DMS53 treated with DMSO at 0.1 percent for 48 hours (cell line): Measurements from ENCODE around the gene EPHX1.
"Not testable (repeated sequence)": the region's sequence is repeated elsewhere in the genome, so short reads cannot be mapped to it uniquely, and the experiment has no call there.

Experiments
- DNase-seq: peaks from one replicate; lab custom pipeline; 2025; ENCODE audit not compliant: unreplicated experiment; lab: John Stamatoyannopoulos, UW

Gene EPHX1

DNA sequence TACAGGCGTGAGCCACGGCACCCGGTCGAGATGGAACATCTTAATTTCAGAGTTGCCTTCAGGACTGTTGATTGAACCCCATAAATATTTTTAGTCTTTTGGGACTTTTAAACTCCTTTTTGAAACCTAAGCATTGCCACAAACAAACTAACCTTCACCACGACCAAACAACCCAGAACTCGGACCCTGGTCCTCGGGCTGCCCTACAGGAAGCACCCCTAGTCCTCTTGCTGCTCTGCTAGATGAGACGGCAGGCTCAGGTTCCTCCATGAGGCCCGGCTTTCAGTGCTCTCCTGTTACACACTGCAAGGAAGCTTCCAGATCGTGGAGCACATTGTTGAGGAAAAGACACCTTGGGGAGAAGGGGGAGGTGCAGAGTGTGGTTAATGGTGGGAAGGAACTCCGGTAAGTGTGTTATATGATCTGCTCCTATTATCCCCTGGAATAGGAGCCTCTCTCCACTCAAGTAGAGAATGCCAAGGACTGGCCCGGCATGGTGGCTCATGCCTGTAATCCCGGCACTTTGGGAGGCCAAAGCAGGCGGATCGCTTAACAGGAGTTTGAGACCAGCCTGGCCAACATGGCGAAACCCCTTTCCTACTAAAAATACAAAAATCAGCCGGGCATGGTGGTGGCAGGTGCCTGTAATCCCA, 5.7 kb downstream of the EPHX1 start:
- DNase-seq: no peak

DNA sequence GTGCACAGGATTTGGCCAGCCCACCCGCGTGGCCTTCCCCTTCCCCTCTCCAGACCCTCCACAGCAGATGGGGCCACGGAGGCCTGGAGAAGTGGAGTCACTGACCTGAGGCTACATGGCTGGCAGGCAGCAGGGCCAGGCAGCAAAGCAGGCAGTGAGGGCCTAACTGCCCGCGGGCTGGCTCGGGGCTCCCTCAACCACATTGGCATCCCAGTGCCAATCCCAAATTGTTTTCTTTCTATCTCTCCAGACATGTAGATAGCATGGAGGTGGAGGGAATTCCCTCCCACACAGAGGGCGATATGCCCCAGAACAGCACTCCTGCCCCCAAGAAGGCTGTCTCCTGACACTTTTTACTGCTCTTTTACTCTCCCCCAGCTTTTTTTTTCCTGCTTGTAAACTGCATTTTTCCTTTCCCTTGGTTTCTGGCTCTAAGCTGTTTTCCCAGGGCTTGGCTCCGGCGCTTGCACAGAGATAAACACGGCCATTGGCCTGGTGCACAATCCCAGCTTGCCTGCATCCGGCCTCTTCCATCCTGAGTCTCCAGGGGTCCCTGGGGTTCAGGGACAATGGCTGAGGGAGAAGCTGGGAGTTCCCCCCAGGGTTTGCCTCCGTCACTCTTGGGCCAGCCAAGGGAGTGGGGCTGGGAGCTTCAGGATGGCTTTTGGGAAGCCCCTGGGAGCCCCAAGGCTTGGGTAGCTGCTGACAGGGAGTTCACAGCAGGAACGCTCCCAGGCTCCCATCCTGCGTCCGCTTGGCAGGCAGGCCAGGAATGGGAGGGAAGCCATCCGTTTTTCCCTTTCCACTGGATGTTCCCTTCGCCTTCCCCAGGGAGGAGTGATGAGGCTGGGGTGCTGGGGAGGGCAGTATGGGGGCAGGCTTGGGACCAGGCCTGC, 7.0 kb downstream of the EPHX1 start:
- DNase-seq: no peak

DNA sequence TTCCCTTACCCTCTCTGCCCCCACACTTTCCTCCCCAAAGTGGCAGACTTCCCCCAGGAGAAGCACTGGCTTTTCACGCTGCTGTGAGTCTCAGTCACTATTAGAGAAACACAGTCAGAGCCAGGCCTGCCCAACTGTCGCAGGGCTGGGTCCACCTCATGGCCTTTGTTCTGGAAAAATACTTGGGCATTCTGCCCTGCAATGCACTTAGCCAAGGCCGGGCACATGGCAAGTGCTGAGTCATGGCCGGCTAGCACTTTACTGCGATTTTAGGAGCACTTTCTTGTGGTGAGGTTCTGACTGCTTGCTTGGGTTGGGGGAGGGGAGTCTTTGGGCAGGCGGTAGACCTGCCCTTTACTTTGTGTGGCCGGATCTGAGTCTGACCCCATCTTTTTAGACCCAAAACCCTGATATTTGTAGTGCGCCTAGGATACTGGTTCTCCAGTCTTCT, 7.7 kb downstream of the EPHX1 start:
- no peak for DNase-seq

DNA sequence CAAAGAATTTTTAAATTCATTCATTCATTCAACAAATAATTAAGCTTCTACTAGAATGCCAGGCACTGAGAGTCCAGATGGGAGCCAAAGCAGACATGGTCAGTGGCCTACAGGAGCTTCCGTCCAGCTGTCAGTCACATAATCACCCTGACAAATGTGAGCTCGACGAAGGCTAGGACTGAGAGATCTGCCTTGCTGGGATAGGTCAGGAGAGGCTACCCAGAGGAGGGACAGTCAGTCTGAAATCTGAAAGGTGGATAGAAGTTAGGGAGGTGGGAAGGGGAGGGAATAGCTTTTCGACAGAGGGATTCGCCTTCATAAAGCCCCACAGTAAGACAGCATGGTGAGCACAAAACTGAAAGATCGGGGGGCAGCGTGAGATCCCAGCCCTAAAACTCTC, 8.3 kb downstream of the EPHX1 start:
- DNase-seq: no peak

DNA sequence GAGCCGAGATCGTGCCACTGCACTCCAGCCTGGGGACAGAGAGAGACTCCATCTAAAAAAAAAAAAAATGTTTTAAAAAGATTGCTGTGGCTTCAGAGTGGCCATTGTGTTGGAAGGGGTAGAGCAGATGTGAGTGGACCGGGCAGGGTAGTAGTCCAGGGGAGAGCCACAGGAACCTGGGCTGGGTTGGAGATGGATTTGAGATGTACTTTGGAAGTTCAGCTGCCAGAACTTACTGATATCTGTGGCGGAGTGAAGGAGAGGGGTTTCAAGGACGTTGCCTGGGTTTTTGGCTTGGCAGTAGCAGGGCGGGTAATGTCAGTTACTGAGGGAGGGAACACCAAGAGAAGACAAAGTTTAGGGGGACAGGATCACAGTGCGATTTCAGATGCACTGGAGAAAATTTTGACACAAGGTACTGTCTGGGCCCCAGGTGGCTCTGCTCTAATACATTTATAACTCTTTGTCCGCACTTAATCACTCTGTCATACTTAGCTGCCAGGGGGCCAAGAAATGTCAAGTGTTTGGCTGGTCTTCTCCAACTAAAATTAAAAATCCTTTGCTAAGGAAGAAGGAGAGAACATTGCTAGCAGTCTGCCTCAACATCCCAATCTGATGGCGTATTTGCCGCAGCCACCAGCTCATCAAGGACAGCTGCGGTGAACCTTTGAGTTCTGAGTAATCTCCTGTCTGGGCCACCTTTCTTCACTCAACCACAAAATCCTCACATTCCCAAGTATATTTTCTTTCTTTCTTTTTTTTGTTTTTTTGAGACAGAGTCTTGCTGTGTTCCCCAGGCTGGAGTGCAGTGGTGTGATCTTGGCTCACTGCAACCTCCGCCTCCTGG, 9.6 kb downstream of the EPHX1 start:
- no peak for DNase-seq

DNA sequence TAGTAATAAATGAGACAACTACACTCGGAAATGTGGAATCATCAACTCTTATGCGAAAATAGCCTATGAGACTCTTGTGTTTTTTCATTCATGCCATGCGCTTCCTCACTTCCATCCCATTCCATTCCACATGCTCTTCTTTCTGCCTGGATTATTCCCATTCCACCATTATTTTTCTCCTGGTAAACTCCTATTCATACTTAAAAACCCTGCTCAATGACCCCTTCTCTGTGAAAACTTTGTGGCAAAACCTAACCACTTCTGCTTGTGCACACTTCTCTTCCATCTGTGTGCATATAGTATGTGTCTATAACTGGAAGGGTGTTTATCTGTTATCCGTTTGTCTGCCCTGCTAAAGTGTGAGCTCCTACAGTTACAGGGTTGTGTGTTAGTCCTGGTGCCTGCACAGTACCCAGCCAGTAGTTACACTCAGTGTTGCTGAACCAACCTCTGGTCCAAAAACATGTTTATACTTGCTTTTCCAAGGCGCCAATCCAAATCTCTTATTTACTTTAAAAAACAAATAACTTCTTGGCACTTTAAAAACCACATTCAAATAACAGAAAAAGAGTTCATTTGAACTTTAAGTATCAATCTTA, 10.7 kb downstream of the EPHX1 start:
- no peak for DNase-seq

DNA sequence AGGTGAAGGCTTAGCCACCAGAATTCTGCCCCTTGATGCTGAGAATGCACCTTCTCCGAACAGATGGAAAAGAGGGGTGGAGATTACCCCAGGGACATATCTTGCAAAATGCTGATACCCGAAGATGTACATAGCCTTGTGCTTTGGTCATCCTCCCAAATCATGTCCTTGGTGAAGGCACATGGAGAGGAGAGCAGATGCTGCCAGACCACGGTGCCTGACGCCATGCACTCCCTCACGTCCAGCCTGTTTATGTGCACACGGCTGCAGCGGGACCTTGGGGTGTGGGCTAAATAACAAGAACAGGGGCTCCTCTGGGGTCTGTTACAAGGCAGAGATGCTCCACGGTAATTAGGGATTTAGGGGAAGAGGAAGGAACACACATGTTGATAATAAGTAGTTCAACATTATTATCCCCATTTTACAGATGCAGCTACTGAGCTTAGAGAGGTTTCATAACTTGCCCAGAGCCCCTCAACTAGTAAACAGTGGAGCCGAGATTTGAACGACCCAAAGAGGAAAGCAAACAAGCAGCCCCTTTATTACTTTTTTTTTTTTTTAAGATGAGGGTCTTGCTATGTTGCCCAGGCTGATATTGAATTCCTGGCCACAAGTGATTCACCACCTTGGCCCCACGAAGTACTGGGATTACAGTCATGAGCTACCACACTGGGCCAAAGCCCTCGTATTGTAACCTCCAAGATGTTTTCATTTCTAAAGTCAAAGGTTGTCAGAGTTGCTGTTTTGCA, 12.9 kb downstream of the EPHX1 start:
- DNase-seq: no peak

DNA sequence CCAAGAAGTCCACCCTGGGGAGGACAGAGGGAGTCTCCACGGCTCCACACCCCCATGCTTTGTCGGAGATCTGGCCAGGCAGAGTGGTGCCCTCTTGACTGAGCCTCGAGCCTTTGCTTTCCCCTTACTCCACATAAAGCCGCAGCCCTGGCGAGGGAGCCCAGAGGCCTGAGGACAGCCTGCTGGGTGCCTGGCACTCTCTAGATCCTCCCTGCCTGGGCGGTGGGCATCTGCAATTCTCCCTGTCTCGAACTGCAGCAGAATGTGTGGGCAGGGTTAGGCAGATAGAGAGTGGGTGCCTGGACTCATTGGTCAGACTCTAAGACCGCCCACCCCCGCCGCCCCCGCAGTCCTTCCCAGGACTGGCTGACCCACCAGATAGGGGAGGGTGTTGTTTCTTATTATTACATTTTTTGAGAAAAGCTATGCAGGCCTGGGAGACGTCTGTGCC, 13.9 kb downstream of the EPHX1 start:
- no peak for DNase-seq

DNA sequence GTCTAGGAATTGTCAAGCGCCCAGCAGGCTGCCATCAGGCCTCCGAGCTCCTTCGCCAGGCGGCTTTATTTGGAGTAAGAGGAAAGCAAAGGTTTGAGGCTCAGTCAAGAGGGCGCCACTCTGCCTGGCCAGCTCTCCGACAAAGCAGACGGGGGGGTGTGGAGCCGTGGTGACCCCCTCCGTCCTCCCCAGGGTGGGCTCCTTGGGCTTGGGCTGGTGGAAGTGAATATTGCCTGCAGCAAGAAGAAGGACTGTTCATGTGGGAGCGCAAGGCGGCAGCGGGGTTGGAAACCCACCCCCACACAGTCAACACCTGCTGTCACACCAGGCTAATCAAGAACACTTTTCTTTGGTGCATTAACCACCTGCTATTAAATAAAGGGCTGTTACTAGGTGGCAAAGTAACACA, 14.6 kb downstream of the EPHX1 start:
- DNase-seq: no peak

DNA sequence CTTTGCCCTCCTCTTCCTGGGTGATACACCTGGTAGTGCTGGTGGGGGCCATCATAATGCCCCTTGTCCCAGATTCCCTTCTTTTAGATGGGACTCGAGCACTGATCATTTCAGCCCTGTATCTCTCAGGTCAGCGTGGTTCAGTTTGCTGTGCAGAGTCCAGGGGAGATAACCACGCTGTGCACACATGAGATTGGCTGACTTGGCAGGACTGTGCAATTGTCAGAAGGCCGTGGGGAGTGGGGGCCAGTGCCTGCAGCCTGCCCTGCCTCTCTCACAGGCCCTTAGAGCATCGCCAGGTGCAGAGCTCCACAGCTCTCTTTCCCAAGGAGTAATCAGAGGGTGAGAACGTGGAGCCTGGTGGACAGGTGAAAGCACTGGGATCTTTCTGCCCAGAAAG, 15.2 kb downstream of the EPHX1 start:
- no peak for DNase-seq

DNA sequence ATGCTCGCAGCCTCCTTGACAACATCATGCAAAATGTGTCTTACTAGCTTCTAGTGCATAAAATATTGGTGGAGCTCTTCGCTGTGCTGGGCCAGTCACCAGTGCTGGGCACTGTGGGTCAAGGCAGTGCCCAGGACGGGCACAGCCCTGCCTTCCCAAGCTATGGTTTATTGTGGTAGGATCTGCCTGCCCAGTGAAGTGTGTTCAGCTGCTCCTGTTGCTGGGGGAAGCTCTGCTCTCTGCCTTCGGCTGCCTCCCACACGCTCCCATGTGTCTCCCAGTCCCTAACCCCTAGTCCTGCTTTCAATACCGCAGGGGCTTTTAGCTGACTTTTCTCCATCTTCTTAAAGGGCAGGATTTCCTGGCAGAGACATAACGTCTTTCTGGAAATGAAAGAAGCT, 15.7 kb downstream of the EPHX1 start:
- no peak for DNase-seq

DNA sequence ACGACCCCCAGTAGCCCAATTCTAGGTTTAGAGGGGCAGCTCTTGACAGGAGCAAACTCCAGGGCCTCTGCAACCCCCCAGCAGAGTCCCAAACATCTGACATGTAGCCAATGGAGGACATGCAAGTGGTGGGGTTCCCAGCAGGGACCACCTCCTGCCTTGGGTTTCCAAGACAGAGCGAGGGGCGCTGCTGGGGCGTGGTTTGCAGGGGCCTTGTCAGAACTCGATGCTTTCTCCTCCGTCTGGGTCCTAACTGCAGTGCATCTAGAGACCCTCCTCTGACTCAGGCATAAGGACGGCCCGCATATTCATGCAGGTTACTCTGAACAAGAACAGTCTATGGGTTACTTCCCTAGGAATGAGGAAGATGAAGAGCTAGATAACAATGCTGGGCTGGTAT, 17.2 kb downstream of the EPHX1 start:
- DNase-seq: no peak

DNA sequence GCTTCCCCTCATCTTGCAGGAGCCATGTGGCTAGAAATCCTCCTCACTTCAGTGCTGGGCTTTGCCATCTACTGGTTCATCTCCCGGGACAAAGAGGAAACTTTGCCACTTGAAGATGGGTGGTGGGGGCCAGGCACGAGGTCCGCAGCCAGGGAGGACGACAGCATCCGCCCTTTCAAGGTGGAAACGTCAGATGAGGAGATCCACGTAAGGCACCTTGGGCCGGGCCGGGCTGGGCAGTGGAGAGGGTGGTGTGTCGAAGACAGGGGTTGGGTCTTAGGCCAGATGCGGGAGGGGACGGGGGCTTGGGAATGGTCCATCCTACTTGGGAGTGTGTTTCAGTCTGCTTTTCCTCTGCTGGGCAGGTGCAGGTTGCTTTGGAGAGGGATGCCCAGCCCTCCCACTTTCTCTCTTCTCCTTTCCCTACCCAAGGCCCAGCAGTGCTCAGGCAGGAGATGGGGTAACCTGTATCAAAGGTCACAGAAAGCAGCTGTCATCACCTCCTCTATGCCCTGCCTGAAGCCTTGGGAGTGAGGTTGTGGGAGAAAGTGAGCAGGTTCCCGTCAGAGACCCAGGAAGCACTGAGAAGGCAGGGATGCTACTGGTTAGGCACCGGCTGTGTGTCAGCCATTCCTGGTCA, 18.9 kb downstream of the EPHX1 start:
- DNase-seq: no peak

DNA sequence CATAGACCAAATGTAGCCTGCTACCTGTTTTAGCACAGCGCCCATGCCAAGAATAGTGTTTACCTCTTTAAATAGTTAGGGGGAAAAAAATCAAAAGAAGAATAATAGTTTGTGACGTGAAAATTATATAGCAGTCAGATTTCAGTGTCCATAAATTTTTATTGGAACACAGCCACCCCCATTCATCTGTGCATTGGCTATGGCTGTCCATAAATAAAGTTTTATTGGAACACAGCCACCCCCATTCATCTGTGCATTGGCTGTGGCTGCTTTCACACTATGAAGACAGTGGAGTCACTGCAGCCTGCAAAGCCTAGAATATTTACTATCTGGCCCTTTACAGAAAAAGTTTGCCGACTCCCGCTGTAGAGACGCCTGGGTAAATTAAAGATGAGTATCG, 20.9 kb downstream of the EPHX1 start:
- no peak for DNase-seq

DNA sequence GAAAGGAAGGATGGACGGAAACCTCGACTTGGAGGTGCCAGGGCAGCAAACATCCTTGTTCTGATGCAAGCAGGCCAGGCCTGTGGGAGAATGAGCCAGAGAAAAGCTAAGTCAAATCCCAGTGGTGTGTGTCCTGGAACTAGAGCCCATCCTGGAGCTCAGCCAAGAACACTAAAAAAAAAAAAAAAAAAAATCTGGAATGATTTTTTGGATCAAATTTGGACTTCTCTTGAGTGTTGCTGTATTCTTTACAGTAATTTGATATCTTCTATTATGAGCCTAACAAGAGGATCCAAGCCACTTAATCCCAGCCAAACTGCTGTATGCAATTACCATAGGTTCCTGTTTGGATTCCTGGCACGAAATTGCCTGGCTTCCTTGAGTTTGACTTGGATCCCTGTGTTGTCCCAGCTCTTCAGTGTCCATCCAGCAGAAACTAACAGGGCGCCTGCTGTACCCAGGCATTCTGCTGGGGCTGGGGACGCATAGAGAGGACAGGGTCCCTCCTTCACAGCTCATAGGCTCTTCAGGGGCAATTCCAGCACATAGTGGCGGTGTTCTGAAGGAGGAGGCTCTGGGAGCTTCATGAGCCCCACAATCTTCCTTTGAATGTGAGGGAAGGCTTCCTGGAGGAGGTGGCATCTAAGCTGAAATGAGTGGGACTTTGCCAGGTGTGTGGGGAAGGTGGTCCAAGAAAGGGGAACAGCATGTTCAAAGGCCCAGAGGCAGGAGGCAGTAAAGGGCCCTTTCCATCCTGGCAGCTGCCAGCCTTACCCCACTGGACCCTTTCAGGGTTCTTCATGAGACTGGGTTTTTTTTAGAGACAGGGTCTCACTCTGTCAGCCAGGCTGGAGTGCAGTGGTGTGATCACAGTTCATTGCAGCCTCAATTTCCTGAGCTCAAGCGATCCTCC, 24.7 kb downstream of the EPHX1 start:
- DNase-seq: no peak

DNA sequence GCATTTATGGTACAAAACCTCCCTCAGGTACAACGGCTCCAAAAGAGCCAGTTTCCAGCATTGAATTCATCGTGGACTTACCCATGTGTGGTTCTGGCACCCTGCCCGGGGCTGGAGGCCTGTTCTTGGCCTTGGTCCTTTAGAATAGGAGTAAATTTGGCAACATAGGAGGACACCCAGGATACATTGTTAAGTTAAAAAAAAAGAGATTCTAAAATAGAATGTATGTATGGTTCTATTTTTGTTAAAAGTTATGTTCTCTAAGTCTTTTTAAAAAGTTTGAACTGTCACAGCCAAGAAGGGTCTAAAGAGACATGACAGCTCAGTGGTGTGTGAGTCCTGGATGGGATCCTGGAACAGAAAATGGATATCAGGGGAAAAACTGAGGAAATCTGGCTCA, 25.9 kb downstream of the EPHX1 start:
- no peak for DNase-seq

DNA sequence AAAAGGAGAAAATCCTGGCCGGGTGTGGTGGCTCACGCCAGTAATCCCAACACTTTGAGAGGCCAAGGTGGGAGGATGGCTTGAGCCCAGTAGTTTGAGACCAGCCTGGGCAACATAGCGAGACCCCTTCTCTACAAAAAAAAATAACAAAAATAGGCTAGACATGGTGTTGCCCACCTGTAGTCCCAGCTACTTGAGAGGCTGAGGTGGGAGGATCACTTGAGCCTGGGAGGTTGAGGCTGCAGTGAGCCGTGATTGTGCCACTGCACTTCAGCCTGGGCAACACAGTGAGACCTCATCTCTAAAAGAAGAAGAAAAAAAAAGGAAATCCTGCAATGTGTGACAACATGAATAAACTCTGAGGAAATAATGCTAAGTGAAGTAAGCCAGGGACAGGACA, 26.4 kb downstream of the EPHX1 start:
- not testable (repeated sequence) for DNase-seq

DNA sequence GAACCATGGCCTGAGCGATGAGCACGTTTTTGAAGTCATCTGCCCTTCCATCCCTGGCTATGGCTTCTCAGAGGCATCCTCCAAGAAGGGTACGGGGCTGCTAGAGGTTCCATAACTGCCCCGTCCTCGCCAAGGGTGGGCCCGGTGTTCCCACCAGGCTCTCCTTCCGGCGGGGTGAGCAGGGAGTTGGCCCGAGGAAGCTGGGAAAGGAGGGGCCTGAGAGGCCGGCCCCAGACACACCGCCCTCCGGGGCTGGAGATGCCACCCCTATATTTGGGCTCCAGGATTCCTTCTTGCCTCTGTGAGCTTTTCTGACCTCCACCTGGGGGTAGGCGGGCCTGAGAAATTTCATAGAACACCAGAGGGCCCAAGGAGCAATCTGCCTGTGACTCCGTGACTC, 28.9 kb downstream of the EPHX1 start:
- no peak for DNase-seq

DNA sequence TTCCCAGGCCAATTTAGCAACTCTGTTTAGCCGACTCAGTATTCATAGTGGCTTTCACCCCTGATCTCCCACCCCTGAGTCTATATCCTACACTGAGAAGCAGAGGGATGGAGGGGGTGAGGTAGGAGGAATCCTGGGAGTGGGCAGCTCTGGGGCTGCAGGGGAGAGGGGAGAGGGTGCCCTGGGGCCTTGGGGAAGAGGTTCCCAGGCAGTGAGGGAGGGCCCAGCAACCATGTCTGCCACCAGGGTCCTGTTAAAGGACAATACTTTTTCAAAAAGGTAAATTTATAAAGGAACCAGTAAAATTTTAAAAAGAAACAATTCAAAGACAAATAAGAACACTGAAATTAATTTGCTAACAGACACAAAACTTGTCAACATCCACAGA, 30.3 kb downstream of the EPHX1 start:
- no peak for DNase-seq
